H1 (cell line): Measurements from ENCODE around the gene BOLL. TPM values are rescaled to one million over a fixed set of nuclear protein-coding genes. Genes with fewer than 3 reads are reported as not detected.

Experiments
- CBX5 ChIP-seq: fragments of 300-800, 300-1000 bp; sonication (generic); IDR thresholded peaks from 2 replicates; pipeline ENCODE4 v1.7.1; 2016; ENCODE audit warnings: antibody characterized with exemption, low read length, low read depth
- CHD7 ChIP-seq: fragments of 300-600 bp; sonication (generic); IDR thresholded peaks from 2 replicates; pipeline ENCODE4 v1.7.1; 2012; ENCODE audit warnings: low read length, moderate library complexity, mild to moderate bottlenecking, inconsistent platforms; ENCODE audit not compliant: insufficient replicate concordance
- E2F6 ChIP-seq: IDR thresholded peaks from 2 replicates; pipeline ENCODE4 v1.6.1; 2012; ENCODE audit warnings: inconsistent platforms
- MAX ChIP-seq: IDR thresholded peaks from 2 replicates; pipeline ENCODE4 v1.6.1; 2012; ENCODE audit warnings: inconsistent platforms
- PHF8 ChIP-seq: fragments of 200-600 bp; sonication (generic); conservative IDR thresholded peaks from 2 replicates; pipeline ENCODE4 v1.7.1; 2012; ENCODE audit warnings: low read depth, mild to moderate bottlenecking, inconsistent platforms, low read length, moderate library complexity
- SAP30 ChIP-seq: fragments of 300-600 bp; sonication (generic); IDR thresholded peaks from 2 replicates; pipeline ENCODE4 v1.7.1; 2012; ENCODE audit warnings: low read length, moderate library complexity, mild to moderate bottlenecking, inconsistent platforms; ENCODE audit not compliant: insufficient read depth, insufficient replicate concordance
- SIN3A ChIP-seq, 2 experiments: IDR thresholded peaks in 1 of 2; conservative IDR thresholded peaks in 1 of 2; 2 replicates each; pipeline ENCODE4 v1.6.1; 2011 to 2012; ENCODE audit warnings: low read length in 2 of 2, improper control_type of control experiment in 1 of 2, low read depth in 1 of 2, mild to moderate bottlenecking in 1 of 2
- SP2 ChIP-seq: IDR thresholded peaks from 2 replicates; pipeline ENCODE4 v1.6.1; 2012; ENCODE audit warnings: mild to moderate bottlenecking, low read length, inconsistent platforms
- TCF12 ChIP-seq: IDR thresholded peaks from 2 replicates; pipeline ENCODE4 v1.6.1; 2011; ENCODE audit warnings: low read depth, mild to moderate bottlenecking, low read length
- polyA plus RNA-seq, 7 experiments: library from polyadenylated mRNA; depleted of rRNA in 3 of 7; stranded (reverse) in 5 of 7; unstranded in 2 of 7; fragments of >200 nt in 5 of 7; fragments of 200-250 nt in 2 of 7; gene quantifications; 1 replicate in 5 of 7; 2 replicates in 1 of 7; 4 replicates in 1 of 7; pipeline versions ENCODE4 v1.2.1 to v1.2.3, GENCODE V29; 2011 to 2013; ENCODE audit warnings: missing spikeins in 2 of 7, mixed read lengths in 2 of 7
- total RNA-seq: library from RNA; stranded (reverse); fragmentation: NEBNext Ultra II Directional; extraction: Animal tissue kit (Norgen Biotek cat#: 25700); gene quantifications from 2 replicates; pipeline ENCODE4 v1.2.1, GENCODE V29; 2021

BOLL gene
- total and polyA plus RNA-seq, 2 of the 8 experiments (the other 6 are each of a cell fraction or from before 2014, with no cell fraction given), result not detected

GRCh38 chr2:197804049-197804757 lies 19.1 kb upstream of the BOLL start, which contains the start of gene PLCL1 (continued):
- TF ChIP-seq CHD7 (no peak), SIN3A (conservative IDR thresholded peaks at IDR 0.05 in 1 of 2, IDR thresholded peaks at IDR 0.05 in 1 of 2; ENCODE audit: low read depth in 1 of 2, low read length in 2 of 2) (peak; percentile 98 to 99), SP2 (peak; percentile 72), PHF8 (no peak), CBX5 (no peak), MAX (peak; percentile 61), E2F6 (no peak; the same call in 1 of the 2 replicates), SAP30 (peak; percentile 43), TCF12 (no peak)
